IgD-negative memory B cell (primary cell): ENCODE data around the gene PANX1. TPM values are rescaled to one million over a fixed set of nuclear protein-coding genes. Genes with fewer than 3 reads are reported as not detected.
A peak's percentile ranks its signal among the peaks of the same experiment; 100 is the strongest.

Source experiments
- H3K27ac Mint-ChIP-seq, 3 donors: one replicate each; pipeline ENCODE4 v1.8.0; 2020 to 2022; ENCODE audit warnings: mild to moderate bottlenecking in 3 of 3, mixed read lengths in 3 of 3, moderate library complexity in 1 of 3
- H3K27me3 Mint-ChIP-seq: one replicate; pipeline ENCODE4 v1.8.0; 2021; ENCODE audit warnings: mixed read lengths
- H3K36me3 Mint-ChIP-seq: one replicate; pipeline ENCODE4 v1.8.0; 2020; ENCODE audit warnings: mild to moderate bottlenecking, mixed read lengths
- H3K4me1 Mint-ChIP-seq, 3 donors: one replicate each; pipeline ENCODE4 v1.8.0; 2020 to 2022; ENCODE audit warnings: mixed read lengths in 3 of 3, mild to moderate bottlenecking in 1 of 3
- H3K4me3 Mint-ChIP-seq, 4 donors: one replicate each; pipeline ENCODE4 v1.8.0; 2020 to 2022; ENCODE audit warnings: mild to moderate bottlenecking in 4 of 4, mixed read lengths in 4 of 4, moderate library complexity in 3 of 4
- H3K9me3 Mint-ChIP-seq, 3 donors: one replicate each; pipeline ENCODE4 v1.8.0; 2020 to 2021; ENCODE audit warnings: mixed read lengths in 3 of 3, mild to moderate bottlenecking in 1 of 3
- polyA plus RNA-seq: library from polyadenylated mRNA; unstranded; fragments of 300-500 nt; fragmentation: Illumina TruSeq; gene quantifications from one replicate; pipeline ENCODE4 v1.2.3, GENCODE V29; 2021

The PANX1 gene, protein sequence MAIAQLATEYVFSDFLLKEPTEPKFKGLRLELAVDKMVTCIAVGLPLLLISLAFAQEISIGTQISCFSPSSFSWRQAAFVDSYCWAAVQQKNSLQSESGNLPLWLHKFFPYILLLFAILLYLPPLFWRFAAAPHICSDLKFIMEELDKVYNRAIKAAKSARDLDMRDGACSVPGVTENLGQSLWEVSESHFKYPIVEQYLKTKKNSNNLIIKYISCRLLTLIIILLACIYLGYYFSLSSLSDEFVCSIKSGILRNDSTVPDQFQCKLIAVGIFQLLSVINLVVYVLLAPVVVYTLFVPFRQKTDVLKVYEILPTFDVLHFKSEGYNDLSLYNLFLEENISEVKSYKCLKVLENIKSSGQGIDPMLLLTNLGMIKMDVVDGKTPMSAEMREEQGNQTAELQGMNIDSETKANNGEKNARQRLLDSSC
- 10.0 TPM for polyA plus RNA-seq

DNA sequence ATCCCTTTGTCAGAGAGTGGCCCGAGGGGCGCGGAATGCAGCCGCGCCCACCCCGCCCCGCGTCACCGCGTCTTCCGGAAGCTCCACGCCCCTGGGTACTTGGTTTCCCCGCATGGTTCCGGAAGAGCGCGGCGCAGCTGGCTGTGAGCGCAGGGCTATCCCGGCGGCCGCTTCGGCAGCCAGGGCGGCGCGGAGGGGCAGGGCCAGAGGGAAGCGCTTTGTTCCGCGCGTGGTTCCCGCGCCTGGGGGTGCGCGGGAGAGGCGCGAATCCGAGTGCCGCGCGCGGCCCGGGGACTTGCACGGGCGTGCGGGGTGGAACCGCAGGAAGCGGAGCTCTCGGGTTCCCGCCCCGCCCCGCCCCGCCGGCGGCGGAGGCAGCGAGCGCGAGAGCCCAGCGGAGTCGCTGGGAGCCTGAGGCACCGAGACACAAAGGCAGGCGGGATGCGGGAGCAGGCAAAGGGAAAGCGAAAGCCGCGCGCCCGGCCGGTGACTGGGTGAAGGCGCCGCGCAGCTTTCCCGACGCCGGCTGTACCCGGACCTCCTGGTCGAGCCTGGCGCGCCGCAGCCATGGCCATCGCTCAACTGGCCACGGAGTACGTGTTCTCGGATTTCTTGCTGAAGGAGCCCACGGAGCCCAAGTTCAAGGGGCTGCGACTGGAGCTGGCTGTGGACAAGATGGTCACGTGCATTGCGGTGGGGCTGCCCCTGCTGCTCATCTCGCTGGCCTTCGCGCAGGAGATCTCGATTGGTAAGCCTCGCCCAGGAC, at the start of gene PANX1:
Gene PANX1, plus strand, starts transcription at position 96 of the 766 bp plus-strand sequence. Its CDS starts 472 bp downstream, at position 568.
- Mint-ChIP-seq H3K27me3 (no peaks in the 10 kb centered on the region), H3K9me3 (no peaks in the 10 kb centered on the region), H3K4me3 (peak within 1 kb of the TSS in 2 of 4 donors; percentile 97), H3K4me1 (peaks cover 8 to 21% (median 20%) of the 10 kb centered on the region in 3 donors), H3K27ac (peak within 1 kb of the TSS; percentile 69 to 97 (median 94)), H3K36me3 (peaks cover 2% of the 10 kb centered on the region)

- no peak overlapping the region for H3K4me3 Mint-ChIP-seq
- H3K36me3 Mint-ChIP-seq, result no peaks in the 10 kb centered on the region
- H3K27ac Mint-ChIP-seq, result no peak overlapping the region
- H3K4me1 Mint-ChIP-seq, result no peaks in the 10 kb centered on the region
- H3K27me3 Mint-ChIP-seq, result peaks cover 3% of the 10 kb centered on the region
- H3K9me3 Mint-ChIP-seq, result peaks cover 0 to 3% (median 0%) of the 10 kb centered on the region in 3 donors
Observed at GRCh38 chr11:94084164-94084563, 44.5 kb upstream of the PANX1 start.

GRCh38 chr11:94088906-94089305, 39.7 kb upstream of the PANX1 start:
- Mint-ChIP-seq H3K9me3 (peaks cover 0 to 4% (median 0%) of the 10 kb centered on the region in 3 donors), H3K4me1 (no peaks in the 10 kb centered on the region), H3K36me3 (no peaks in the 10 kb centered on the region), H3K27ac (no peak overlapping the region), H3K4me3 (no peak overlapping the region), H3K27me3 (peaks cover 5% of the 10 kb centered on the region)

GRCh38 chr11:94089341-94089740, 39.3 kb upstream of the PANX1 start:
- H3K9me3 Mint-ChIP-seq, result peaks cover 0 to 4% (median 0%) of the 10 kb centered on the region in 3 donors
- no peaks in the 10 kb centered on the region for H3K36me3 Mint-ChIP-seq
- H3K4me1 Mint-ChIP-seq, result no peaks in the 10 kb centered on the region
- H3K27me3 Mint-ChIP-seq, result peaks cover 5% of the 10 kb centered on the region
- no peak overlapping the region for H3K27ac Mint-ChIP-seq
- H3K4me3 Mint-ChIP-seq, result no peak overlapping the region

GRCh38 chr11:94090401-94090800, 38.2 kb upstream of the PANX1 start:
- Mint-ChIP-seq H3K4me1 (no peaks in the 10 kb centered on the region), H3K4me3 (no peak overlapping the region), H3K36me3 (no peaks in the 10 kb centered on the region), H3K9me3 (peaks cover 0 to 4% (median 0%) of the 10 kb centered on the region in 3 donors), H3K27ac (no peak overlapping the region), H3K27me3 (peaks cover 5% of the 10 kb centered on the region)

GRCh38 chr11:94091091-94091490, 37.5 kb upstream of the PANX1 start:
- Mint-ChIP-seq H3K27ac (no peak overlapping the region), H3K9me3 (peaks cover 0 to 7% (median 0%) of the 10 kb centered on the region in 3 donors), H3K27me3 (peaks cover 5% of the 10 kb centered on the region), H3K4me3 (no peak overlapping the region), H3K4me1 (no peaks in the 10 kb centered on the region), H3K36me3 (no peaks in the 10 kb centered on the region)

GRCh38 chr11:94100253-94100652, 28.4 kb upstream of the PANX1 start:
- Mint-ChIP-seq H3K9me3 (peaks cover 2 to 6% (median 4%) of the 10 kb centered on the region in 3 donors), H3K36me3 (peaks cover 7% of the 10 kb centered on the region), H3K4me1 (peaks cover 0 to 1% (median 0%) of the 10 kb centered on the region in 3 donors), H3K27ac (no peak overlapping the region), H3K27me3 (peaks cover 9% of the 10 kb centered on the region), H3K4me3 (no peak overlapping the region)

DNA sequence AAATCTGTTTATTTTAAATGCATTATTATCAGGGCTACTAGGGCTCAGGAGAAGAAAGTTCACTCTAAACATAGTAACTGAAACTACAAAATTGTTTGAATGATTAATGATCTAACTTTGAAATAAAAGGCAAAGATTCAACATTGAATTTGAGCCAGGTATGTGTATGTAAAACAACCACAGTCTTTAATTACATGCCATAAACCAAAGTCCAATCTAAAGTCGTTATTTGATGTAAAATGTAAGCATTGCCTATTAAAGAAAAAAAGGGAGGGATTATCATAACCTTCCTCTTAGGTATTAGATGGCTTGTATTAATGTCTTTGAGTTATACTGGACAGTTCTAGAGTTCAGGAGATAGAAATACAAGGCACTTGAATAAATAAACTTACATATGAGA, 25.2 kb upstream of the PANX1 start:
- H3K36me3 Mint-ChIP-seq, result peaks cover 7% of the 10 kb centered on the region
- peaks cover 0 to 6% (median 2%) of the 10 kb centered on the region in 3 donors for H3K9me3 Mint-ChIP-seq
- peaks cover 10% of the 10 kb centered on the region for H3K27me3 Mint-ChIP-seq
- H3K4me3 Mint-ChIP-seq, result no peak overlapping the region
- peaks cover 0 to 1% (median 0%) of the 10 kb centered on the region in 3 donors for H3K4me1 Mint-ChIP-seq
- H3K27ac Mint-ChIP-seq, result no peak overlapping the region

GRCh38 chr11:94104734-94105133, 23.9 kb upstream of the PANX1 start:
- Mint-ChIP-seq H3K27me3 (peaks cover 6% of the 10 kb centered on the region), H3K9me3 (peaks cover 0 to 6% (median 4%) of the 10 kb centered on the region in 3 donors), H3K27ac (peak overlapping the region in 1 of 3 donors; percentile 29), H3K4me1 (peaks cover 0 to 1% (median 0%) of the 10 kb centered on the region in 3 donors), H3K4me3 (no peak overlapping the region), H3K36me3 (peaks cover 7% of the 10 kb centered on the region)

DNA sequence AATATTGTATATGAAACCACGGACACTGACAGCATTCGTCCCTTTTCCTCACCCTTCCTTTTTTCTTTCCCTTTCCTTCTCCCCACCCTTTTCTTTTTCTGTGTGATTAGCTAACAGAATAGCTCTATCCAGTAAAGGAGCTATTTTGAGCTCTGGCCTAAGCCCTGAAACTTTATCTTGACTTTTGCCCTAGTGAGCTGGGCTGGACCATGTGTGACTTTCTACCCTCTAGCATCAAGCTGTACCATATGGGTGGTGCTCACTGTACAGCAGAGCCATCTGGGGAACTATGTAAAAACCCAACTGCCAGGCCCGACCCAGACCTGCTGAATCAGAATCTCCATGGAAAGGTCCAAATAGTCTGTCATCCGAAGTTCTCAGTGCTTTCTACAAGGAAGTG, 21.9 kb upstream of the PANX1 start:
- Mint-ChIP-seq H3K36me3 (peaks cover 12% of the 10 kb centered on the region), H3K4me1 (peaks cover 0 to 1% (median 0%) of the 10 kb centered on the region in 3 donors), H3K9me3 (peaks cover 0 to 8% (median 6%) of the 10 kb centered on the region in 3 donors), H3K27me3 (peaks cover 10% of the 10 kb centered on the region), H3K27ac (no peak overlapping the region), H3K4me3 (no peak overlapping the region)

DNA sequence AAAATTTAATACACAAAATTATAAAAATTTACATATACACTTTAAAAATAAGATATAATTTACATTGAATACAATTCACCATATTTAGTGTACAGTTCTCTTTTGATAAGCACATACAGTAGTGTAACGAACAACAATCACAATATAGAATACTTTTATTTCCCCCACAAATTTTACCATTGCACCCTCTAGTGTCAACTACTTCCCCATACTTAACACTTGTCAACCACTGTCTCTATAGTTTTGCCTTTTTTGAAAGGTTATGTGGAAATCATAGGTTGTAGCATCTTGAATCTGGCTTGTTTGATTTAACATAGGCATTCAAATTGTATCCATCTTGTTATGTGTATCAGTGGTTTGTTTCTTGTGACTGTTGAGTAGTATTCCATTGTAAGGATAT, 21.3 kb upstream of the PANX1 start:
- peaks cover 12% of the 10 kb centered on the region for H3K36me3 Mint-ChIP-seq
- no peak overlapping the region for H3K4me3 Mint-ChIP-seq
- H3K9me3 Mint-ChIP-seq, result peaks cover 0 to 8% (median 6%) of the 10 kb centered on the region in 3 donors
- H3K27me3 Mint-ChIP-seq, result peaks cover 10% of the 10 kb centered on the region
- no peak overlapping the region for H3K27ac Mint-ChIP-seq
- peaks cover 0 to 1% (median 0%) of the 10 kb centered on the region in 3 donors for H3K4me1 Mint-ChIP-seq

DNA sequence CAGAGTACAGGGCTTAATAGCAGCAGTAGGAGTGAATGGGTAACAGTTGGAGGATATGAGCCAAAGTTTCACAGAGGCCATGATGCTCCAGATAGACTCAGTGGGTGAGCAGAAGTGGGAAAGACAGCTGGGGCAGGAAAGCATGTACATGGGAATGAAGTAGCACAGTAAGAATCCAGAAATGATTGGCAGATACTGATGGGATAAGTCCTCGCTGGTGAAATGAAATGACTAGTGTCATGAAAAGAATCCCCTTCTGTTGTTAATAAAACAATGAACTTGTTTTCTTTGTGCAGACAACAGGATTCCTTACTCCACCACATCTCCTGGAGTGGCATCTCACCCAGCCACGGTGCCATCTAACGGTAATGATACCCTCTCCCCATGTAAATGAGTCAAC, 17.4 kb upstream of the PANX1 start:
- Mint-ChIP-seq H3K4me1 (no peaks in the 10 kb centered on the region), H3K36me3 (peaks cover 5% of the 10 kb centered on the region), H3K9me3 (peaks cover 0 to 5% (median 4%) of the 10 kb centered on the region in 3 donors), H3K27me3 (peaks cover 7% of the 10 kb centered on the region), H3K27ac (no peak overlapping the region), H3K4me3 (no peak overlapping the region)

DNA sequence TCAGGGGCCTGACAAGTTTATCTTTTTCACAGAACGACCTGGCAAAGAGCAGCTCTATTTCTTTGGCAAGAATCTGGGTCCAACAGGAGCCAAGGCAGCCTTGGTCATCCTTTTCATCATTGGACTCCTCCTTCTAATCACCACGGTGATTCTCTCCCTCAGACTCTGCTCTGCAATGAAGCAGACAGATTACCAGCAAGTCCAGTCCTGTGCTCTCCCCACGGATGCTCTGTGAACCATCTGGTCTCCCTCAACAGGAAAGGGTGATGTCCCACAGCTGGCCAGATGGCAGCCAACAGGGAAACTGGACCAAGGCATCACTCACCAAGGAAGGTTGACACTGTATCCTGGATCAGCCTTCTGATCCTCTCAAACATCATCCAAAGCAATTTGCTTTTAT, 17.0 kb upstream of the PANX1 start:
- Mint-ChIP-seq H3K27me3 (peaks cover 6% of the 10 kb centered on the region), H3K36me3 (peaks cover 5% of the 10 kb centered on the region), H3K9me3 (peaks cover 0 to 4% (median 4%) of the 10 kb centered on the region in 3 donors), H3K4me1 (no peaks in the 10 kb centered on the region), H3K4me3 (no peak overlapping the region), H3K27ac (no peak overlapping the region)

DNA sequence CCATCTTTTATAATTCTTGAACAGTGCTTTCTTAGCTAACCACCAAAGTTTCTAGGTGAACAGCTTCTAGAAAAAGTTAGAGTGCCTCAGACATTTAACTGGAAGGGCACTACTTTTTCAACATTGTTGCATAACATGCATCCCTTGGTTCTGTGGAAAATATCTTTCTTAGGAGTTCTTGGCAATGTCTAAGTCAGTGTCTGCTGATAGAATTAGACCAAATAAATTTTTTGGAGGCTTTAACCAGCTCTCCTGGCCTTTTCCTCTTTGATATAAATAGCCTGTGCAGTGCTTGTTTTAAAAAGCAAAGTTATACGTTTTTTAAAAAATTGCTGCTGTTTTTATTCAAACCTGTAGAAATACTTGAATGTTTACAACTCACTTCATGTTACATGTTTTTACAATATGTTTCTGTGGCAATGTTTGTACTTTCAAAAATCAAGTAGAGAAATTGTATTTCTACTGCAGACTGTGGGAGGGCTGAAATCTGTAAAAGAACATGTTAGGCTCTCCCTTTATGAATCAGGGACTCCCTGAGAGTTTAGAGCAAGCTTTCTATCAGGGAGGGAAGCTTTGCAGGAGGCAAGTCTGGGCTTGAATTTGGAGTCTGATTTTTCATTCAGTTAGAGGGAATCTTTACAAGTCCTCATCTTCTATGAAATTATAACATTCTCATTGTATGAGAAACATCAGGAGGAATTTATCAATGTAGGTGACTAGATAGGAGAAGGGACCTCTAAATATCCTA, 16.3 kb upstream of the PANX1 start:
- Mint-ChIP-seq H3K4me3 (no peak overlapping the region), H3K36me3 (peaks cover 5% of the 10 kb centered on the region), H3K27ac (no peak overlapping the region), H3K4me1 (no peaks in the 10 kb centered on the region), H3K9me3 (peaks cover 0 to 4% (median 2%) of the 10 kb centered on the region in 3 donors), H3K27me3 (peaks cover 6% of the 10 kb centered on the region)

DNA sequence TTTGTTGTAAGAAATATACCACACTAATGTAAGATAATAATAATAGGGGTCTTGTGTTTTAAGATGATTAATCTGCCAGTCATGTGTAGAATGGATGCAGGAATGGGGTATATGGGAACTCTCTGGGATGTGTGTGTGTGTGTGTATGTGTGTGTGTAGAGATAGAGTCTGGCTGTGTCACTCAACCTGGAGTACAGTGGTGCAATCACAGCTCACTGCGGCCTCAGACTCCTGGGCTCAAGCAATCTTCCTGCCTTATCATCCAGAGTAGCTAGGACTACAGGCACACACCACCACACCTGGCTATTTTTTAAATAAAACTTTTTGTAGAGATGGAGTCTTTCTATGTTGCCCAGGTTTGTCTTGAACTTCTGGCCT, 11.5 kb upstream of the PANX1 start:
- Mint-ChIP-seq H3K4me3 (no peak overlapping the region), H3K36me3 (peaks cover 3% of the 10 kb centered on the region), H3K27me3 (peaks cover 2% of the 10 kb centered on the region), H3K4me1 (peaks cover 0 to 2% (median 0%) of the 10 kb centered on the region in 3 donors), H3K9me3 (no peaks in the 10 kb centered on the region), H3K27ac (no peak overlapping the region)
